PC-3 (cell line): ENCODE results near the gene PPP4R1. TPM values are rescaled to one million over a fixed set of nuclear protein-coding genes. Genes with fewer than 3 reads are reported as not detected.

ENCODE experiments used
- ATAC-seq: fragments of 200-7000 bp; cut with Tn5 transposase; 2 replicates; pipeline ENCODE4 v1.9.1; 2020; ENCODE audit warnings: mild to moderate bottlenecking, moderate library complexity
- BruUV-seq: library from RNA; stranded (reverse); fragments of 400-500 nt; replicated peaks from 2 replicates; lab custom pipeline; 2021; lab: Mats Ljungman, UMichigan
- CTCF ChIA-PET: fragments of 300-600 bp; sonication (Branson Sonifier 250); formaldehyde crosslinking; loops from one replicate; lab custom pipeline; 2022; ENCODE audit warnings: antibody characterized with exemption; lab: Charles Lee
- POLR2A ChIA-PET: fragments of 300-600 bp; sonication (Branson Sonifier 250); formaldehyde crosslinking; loops from one replicate; lab custom pipeline; 2022; ENCODE audit warnings: antibody characterized with exemption; ENCODE audit not compliant: unreplicated experiment; lab: Charles Lee
- DNase-seq: peaks from one replicate; pipeline ENCODE4 v3.0.0-alpha.2; 2015
- H2AFZ ChIP-seq: fragments of 300-600 bp; sonication (generic); 2 replicates; pipeline ENCODE4 v1.6.0; 2016; ENCODE audit warnings: antibody characterized with exemption, low read length
- H3F3A ChIP-seq: fragments of 300-600 bp; sonication (generic); one replicate; pipeline ENCODE4 v1.6.0; 2017; ENCODE audit warnings: antibody characterized with exemption, low read length, control low read depth, mild to moderate bottlenecking; ENCODE audit not compliant: unreplicated experiment
- H3K27ac ChIP-seq: fragments of 300-600 bp; sonication (generic); 2 replicates; pipeline ENCODE4 v1.5.1; 2016; ENCODE audit warnings: mild to moderate bottlenecking, low read length
- H3K27me3 ChIP-seq: fragments of 300-600 bp; sonication (generic); 2 replicates; pipeline ENCODE4 v1.6.1; 2016; ENCODE audit warnings: low read length, mixed read lengths
- H3K36me3 ChIP-seq: fragments of 300-600 bp; sonication (generic); 2 replicates; pipeline ENCODE4 v1.6.1; 2016; ENCODE audit warnings: low read depth, mixed run types, low read length, mixed read lengths
- H3K4me1 ChIP-seq: fragments of 300-600 bp; sonication (generic); 2 replicates; pipeline ENCODE4 v1.5.1; 2016; ENCODE audit warnings: low read length; ENCODE audit not compliant: insufficient read depth
- H3K4me2 ChIP-seq: fragments of 300-600 bp; sonication (generic); 2 replicates; pipeline ENCODE4 v1.6.0; 2016; ENCODE audit warnings: low read length
- H3K4me3 ChIP-seq: fragments of 300-600 bp; sonication (generic); 2 replicates; pipeline ENCODE4 v1.5.1; 2016; ENCODE audit warnings: mild to moderate bottlenecking, low read length, mixed read lengths
- H3K79me2 ChIP-seq: fragments of 300-600 bp; sonication (generic); 2 replicates; pipeline ENCODE4 v1.6.1; 2017; ENCODE audit warnings: low read length, mixed read lengths
- H3K9ac ChIP-seq: fragments of 300-600 bp; sonication (generic); 2 replicates; pipeline ENCODE4 v1.6.0; 2016; ENCODE audit warnings: mild to moderate bottlenecking, low read length
- H3K9me2 ChIP-seq: fragments of 300-600 bp; sonication (generic); replicated peaks from 2 replicates; pipeline ENCODE4 v1.6.1; 2016; ENCODE audit warnings: mixed run types, low read length, mixed read lengths
- H3K9me3 ChIP-seq: fragments of 300-600 bp; sonication (generic); 2 replicates; pipeline ENCODE4 v1.6.1; 2016; ENCODE audit warnings: low read length, mixed read lengths
- H4K20me1 ChIP-seq: fragments of 300-600 bp; sonication (generic); 2 replicates; pipeline ENCODE4 v1.6.1; 2016; ENCODE audit warnings: low read length, mixed read lengths
- EZH2 ChIP-seq: fragments of 300-600 bp; sonication (generic); IDR thresholded peaks from one replicate; pipeline ENCODE4 v1.6.1; 2017; ENCODE audit warnings: antibody characterized with exemption, mild to moderate bottlenecking, low read length; ENCODE audit not compliant: unreplicated experiment
- EZH2phosphoT487 ChIP-seq: fragments of 300-600 bp; sonication (generic); IDR thresholded peaks from 2 replicates; pipeline ENCODE4 v1.6.1; 2018; ENCODE audit warnings: mild to moderate bottlenecking, antibody characterized with exemption, low read length, borderline replicate concordance
- intact Hi-C: fragments of 100-400 bp; cut with micrococcal nuclease; formaldehyde crosslinking; loops from 2 replicates; pipeline ENCODE4 v1.9.0; 2023
- total RNA-seq: library from RNA; depleted of rRNA; stranded (reverse); fragments of >200 nt; gene quantifications from 2 replicates; pipeline ENCODE4 v1.2.3, GENCODE V29; 2014
- TF ChIP-seq, protein P1 (sequence below): fragments of 300-600 bp; sonication (generic); conservative IDR thresholded peaks from 2 replicates; pipeline ENCODE4 v1.5.1; 2017; ENCODE audit warnings: antibody characterized with exemption, low read depth, mild to moderate bottlenecking, low read length

PPP4R1 gene
- total RNA-seq, 1 experiment from 2014 or later: 154 TPM

DNA sequence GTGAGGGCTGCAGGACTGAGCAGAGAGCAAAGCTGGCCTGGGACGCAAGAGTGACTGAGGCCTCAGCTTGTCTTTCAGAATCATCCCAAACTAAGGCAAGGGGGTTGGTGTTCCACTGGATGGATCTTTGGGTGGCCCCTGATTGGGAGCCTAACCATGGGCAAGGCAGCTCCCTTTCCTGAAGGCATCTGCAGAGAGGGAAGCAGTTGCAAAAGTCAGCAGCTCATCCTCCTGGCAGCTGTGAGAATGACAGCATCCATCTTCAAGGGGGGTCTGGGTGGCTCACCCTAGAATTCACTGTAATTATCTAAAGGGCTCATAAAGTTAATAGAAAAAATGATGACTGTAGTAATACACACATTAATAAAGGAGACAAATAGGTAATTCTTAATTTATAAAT is 47.2 kb upstream of the PPP4R1 start:
- H3K27me3 ChIP-seq: no peaks in the 10 kb centered on the region
- DNase-seq: peak; percentile 56
- H3K79me2 ChIP-seq: 0 out of 2 replicates have a peak, but pooled peaks cover 3% of the 10 kb centered on the region
- BruUV-seq: no TSS peak
- no peak overlapping the region for H3K9ac ChIP-seq
- H3K9me2 ChIP-seq: no peaks in the 10 kb centered on the region
- peak; percentile 17; the same call in 1 of the 2 replicates for ATAC-seq
- no peak overlapping the region for H2AFZ ChIP-seq
- no peaks in the 10 kb centered on the region for H3K9me3 ChIP-seq
- H3F3A ChIP-seq: peaks cover 15% of the 10 kb centered on the region
- intact Hi-C loops: no loop called here
- no peaks in the 10 kb centered on the region for H3K36me3 ChIP-seq
- TF ChIP-seq, protein P1, sequence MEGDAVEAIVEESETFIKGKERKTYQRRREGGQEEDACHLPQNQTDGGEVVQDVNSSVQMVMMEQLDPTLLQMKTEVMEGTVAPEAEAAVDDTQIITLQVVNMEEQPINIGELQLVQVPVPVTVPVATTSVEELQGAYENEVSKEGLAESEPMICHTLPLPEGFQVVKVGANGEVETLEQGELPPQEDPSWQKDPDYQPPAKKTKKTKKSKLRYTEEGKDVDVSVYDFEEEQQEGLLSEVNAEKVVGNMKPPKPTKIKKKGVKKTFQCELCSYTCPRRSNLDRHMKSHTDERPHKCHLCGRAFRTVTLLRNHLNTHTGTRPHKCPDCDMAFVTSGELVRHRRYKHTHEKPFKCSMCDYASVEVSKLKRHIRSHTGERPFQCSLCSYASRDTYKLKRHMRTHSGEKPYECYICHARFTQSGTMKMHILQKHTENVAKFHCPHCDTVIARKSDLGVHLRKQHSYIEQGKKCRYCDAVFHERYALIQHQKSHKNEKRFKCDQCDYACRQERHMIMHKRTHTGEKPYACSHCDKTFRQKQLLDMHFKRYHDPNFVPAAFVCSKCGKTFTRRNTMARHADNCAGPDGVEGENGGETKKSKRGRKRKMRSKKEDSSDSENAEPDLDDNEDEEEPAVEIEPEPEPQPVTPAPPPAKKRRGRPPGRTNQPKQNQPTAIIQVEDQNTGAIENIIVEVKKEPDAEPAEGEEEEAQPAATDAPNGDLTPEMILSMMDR: peak; percentile 68
- TF ChIP-seq EZH2 (no peak), EZH2phosphoT487 (no peak)
- H3K4me3 ChIP-seq: no peak overlapping the region
- CTCF ChIA-PET: interaction anchor here (0.6 to 1.5 kb wide), 7 partner anchors 12 to 561 kb away, joined by 3 to 16 read pairs (median 6); no protein-coding TSS in a partner anchor
- peaks cover 25% of the 10 kb centered on the region for H3K4me1 ChIP-seq
- H3K27ac ChIP-seq: no peak overlapping the region
- H4K20me1 ChIP-seq: no peaks in the 10 kb centered on the region
- POLR2A ChIA-PET: interaction anchor here (0.5 kb wide), 2 partner anchors 69 to 147 kb away, joined by 3 to 5 read pairs; no protein-coding TSS in a partner anchor
- no peak overlapping the region for H3K4me2 ChIP-seq

DNA sequence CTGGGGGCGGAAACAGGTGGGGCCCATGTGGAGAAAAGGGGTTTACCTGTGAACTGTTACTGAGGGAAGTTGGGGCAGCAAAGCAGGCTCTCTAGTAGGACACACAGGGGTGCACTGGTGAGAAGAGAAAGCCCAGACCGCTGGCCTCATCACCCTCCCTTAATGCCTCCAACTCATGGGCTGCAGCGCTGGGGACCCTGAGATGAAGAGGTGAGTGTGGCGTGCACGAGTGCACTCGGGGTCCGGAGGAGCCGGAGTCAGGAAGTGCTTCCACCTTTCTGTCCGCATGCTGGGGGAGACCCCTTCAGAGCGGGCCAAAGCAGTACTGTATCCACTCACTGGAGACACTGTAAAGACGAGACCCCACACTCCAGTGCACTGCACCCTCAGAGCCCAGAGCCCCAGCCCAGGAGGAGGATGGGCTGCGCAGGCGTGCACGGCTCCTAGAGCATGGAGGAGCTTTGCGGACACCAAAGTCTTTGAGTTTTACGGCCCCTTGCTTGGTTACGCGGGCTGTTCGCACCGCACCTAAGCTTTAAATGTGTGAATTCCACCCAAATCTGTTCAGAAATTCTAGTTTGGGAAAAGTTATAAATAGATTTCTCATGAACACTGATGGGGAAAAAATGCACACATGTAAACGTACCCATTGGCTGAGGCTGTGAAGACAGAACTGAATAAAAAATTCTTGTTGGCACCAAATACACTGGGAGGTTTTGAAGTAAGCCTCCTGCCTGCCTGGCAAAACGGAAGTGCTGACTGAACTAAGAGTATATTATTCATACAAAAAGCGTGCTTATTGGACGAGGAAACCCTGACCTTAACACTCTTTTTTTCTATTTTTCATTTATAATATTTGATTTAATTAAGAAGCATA is 45.4 kb upstream of the PPP4R1 start:
- Histone ChIP-seq H3K4me1 (peaks cover 35% of the 10 kb centered on the region), H3K27me3 (no peaks in the 10 kb centered on the region), H4K20me1 (no peaks in the 10 kb centered on the region), H3K36me3 (no peaks in the 10 kb centered on the region), H3K27ac (peak overlapping the region; percentile 100), H3K9me3 (no peaks in the 10 kb centered on the region), H3K9me2 (no peaks in the 10 kb centered on the region), H2AFZ (no peak overlapping the region), H3F3A (peaks cover 15% of the 10 kb centered on the region), H3K9ac (peak overlapping the region; percentile 85), H3K4me3 (no peak overlapping the region), H3K4me2 (peak overlapping the region; percentile 72; the same call in 1 of the 2 replicates), H3K79me2 (0 out of 2 replicates have a peak, but pooled peaks cover 3% of the 10 kb centered on the region)
- ChIA-PET POLR2A (no interaction called here), CTCF (no interaction called here)
- DNase-seq (no peak), ATAC-seq (no peak)
- intact Hi-C loops: no loop called here
- TF ChIP-seq EZH2 (no peak), EZH2phosphoT487 (no peak)
- TF ChIP-seq, protein P1: no peak
- BruUV-seq: no TSS peak
